GM18868 (cell line): Measurements from ENCODE around the gene CTNND2.
"Not testable (repeated sequence)": the region's sequence is repeated elsewhere in the genome, so short reads cannot be mapped to it uniquely, and the experiment has no call there.

Experiments used
- ATAC-seq: cut with Tn5 transposase; IDR thresholded peaks from one replicate; pipeline ENCODE4 v1.9.1; 2021; ENCODE audit warnings: mild to moderate bottlenecking, moderate library complexity; ENCODE audit not compliant: unreplicated experiment

CTNND2 gene

DNA sequence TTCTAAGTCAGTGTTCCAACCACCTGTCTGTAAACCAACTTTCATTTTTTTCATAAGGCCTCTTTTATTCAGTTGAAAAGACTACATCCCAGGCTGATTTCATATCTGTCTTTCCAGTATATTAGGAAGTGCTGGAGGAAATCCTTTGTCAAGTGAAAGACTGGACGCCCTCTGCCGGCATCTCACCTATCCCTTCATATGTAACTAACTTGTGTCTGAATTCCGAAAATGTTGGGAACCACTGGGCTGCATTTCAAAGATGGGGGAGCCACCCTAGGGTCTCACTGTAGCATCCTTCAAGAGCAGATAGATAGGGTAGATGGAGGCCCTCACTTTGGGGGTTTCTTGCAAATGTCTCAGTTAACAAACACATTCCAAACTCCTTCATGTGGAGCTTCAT, 569.8 kb downstream of the CTNND2 start:
- no peak for ATAC-seq

- ATAC-seq = no peak
Observed at GRCh38 chr5:11329679-11330078, 574.6 kb downstream of the CTNND2 start.

GRCh38 chr5:11324521-11325289, 579.5 kb downstream of the CTNND2 start:
- no peak for ATAC-seq

- ATAC-seq = no peak
Observed at GRCh38 chr5:11323761-11324160, 580.5 kb downstream of the CTNND2 start.

DNA sequence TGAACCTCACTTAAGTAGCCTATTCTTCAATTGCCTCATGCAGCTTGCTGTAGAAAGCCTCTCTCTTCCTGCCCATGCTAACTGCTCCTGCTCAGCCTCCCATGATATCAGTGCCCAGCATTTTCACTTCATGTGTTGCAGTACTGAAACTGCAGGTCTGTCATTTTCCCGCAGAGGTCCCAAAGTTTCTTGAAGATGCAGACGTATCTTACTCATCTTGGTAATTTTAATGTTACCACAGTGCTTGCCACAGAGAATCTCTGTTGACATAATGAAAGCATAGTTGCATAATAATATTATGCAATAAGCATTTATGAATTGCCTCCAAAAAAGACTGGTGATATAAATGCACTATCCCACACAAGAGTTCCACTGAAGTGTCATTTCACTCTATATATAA, 582.1 kb downstream of the CTNND2 start:
- ATAC-seq = peak; percentile 55

- no peak for ATAC-seq
Observed at GRCh38 chr5:11319836-11320580, 584.2 kb downstream of the CTNND2 start.

DNA sequence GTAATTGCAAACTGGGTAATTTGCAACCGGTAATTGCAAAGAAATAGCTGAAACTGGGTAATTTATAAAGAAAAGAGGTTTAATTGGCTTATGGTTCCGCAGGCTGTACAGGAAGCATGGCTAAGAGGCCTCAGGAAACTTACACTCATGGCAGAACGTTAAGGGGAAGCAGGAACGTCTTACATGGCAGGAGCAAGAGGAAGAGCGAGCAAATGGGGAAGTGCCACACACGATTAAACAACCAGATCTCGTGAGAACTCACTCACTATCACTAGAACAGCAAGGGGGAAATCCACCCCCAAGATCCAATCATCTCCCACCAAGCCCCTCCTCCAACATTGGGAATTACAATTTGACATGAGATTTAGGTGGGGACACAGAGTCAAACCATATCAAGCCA, 590.6 kb downstream of the CTNND2 start:
- ATAC-seq = not testable (repeated sequence)

- ATAC-seq = no peak
Observed at GRCh38 chr5:11311731-11312130, 592.5 kb downstream of the CTNND2 start.

- ATAC-seq = no peak
Observed at GRCh38 chr5:11311272-11311671, 593.0 kb downstream of the CTNND2 start.

DNA sequence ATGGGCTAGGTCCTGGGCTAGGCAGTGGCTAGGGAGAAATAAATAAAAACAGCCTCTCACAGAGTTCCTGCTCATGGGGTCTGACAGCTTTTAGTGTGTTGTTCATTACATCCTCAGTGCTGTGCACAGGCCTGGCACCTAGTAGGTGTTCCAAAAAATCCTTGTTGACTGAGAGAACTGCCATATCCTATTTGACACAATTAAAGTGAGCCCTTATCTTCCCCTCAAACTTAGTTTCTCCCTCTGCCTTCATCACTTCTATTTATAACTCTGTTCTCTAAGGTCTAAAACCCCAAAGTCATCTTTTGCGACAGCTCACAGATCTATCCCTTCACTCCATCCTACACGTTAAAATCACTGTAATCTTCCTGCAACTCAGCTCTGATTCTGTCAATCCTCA, 594.1 kb downstream of the CTNND2 start:
- no peak for ATAC-seq

GRCh38 chr5:11306365-11306764, 597.9 kb downstream of the CTNND2 start:
- no peak for ATAC-seq

- ATAC-seq = no peak
Observed at GRCh38 chr5:11305245-11305644, 599.0 kb downstream of the CTNND2 start.

DNA sequence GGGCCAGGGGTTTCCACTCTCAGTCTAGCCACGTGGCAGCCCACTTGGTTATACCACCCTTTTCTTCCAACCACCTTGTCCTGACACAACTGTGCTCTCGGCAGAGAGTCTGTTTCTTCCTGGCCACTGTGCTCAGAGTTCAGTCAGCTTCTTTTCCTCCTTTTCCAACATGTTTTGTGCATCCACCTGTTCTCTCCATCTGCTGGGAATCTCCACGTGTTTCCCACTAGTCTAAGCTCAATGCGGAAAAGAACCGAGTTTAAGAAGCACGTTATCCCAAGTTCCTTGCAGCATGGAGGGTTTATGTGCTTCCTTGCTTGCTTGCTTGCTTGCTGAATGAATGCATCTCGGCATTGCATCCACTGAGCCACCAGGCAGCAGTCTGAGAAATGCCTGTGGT, 599.6 kb downstream of the CTNND2 start:
- ATAC-seq = no peak

DNA sequence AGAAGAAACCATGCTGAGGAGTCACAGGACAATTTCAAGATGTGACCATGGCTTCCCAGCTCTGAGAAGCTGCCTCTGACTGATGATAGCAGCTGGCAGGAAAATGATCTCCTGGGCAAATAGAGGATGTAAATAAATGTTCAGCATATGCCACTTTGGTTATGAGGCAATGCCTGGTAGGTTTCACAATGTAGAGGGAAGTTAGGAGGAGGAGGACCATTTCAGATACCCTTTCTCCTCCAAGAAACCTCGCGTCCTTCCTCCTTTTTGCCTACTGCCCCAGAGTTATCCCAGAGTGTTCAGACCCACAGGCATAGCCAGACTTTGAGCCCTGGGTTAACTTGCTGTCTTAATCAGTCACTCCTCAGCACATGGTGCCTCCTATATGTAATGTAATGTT, 601.6 kb downstream of the CTNND2 start:
- ATAC-seq = no peak

DNA sequence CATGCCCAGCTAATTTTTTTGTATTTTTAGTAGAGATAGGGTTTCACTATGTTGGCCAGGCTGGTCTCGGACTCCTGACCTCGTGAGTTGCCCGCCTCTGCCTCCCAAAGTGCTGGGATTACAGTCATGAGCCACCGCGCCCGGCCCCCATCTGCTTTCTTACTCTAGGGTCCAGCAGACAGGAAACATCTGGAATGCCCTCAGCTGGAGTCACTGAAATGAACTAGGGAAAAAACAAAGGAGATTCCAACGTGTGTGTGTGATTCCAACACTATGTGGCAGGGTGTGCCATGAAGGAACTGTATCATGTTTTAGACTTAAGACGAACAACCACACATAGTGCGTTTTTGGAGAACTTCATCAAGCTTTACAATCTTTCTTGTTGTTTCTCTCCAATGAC, 603.1 kb downstream of the CTNND2 start:
- no peak for ATAC-seq

DNA sequence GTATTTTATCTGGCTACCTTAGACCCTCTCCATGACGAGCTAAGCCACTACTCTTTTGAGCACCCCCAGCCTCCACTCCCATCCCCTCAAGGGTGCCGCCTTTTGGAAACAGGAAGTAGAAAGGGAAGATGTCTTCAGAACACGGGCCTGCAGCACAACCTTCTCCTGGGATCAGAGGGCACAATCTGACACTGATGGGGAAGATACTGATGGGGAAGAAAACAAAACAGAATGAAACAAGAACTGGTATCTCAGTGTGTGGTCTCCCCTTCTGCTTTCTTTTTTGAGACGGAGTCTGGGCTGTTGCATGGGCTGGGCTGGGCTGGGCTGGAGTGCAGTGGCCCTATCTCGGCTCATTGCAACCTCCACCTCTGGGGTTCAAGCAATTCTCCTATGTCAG, 603.5 kb downstream of the CTNND2 start:
- no peak for ATAC-seq

- no peak for ATAC-seq
Observed at GRCh38 chr5:11298877-11299276, 605.4 kb downstream of the CTNND2 start.

DNA sequence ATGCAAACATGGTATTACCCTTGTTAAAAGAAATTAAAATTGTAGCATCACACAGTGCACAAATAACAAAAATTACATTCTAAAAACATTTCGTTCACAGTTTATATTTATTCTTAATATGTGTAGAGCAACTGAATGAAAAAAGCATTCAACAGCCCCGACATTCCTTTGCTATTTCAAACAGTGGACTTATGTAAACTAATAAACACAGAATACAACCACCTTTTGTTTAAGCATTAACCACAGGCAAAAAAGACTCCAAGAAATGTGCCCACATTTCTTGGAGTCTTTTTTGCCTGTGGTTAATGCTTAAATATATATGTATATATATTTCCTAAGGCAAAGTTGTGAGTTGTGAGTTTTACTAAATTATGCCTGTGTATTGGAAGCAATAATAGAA, 610.7 kb downstream of the CTNND2 start:
- no peak for ATAC-seq

DNA sequence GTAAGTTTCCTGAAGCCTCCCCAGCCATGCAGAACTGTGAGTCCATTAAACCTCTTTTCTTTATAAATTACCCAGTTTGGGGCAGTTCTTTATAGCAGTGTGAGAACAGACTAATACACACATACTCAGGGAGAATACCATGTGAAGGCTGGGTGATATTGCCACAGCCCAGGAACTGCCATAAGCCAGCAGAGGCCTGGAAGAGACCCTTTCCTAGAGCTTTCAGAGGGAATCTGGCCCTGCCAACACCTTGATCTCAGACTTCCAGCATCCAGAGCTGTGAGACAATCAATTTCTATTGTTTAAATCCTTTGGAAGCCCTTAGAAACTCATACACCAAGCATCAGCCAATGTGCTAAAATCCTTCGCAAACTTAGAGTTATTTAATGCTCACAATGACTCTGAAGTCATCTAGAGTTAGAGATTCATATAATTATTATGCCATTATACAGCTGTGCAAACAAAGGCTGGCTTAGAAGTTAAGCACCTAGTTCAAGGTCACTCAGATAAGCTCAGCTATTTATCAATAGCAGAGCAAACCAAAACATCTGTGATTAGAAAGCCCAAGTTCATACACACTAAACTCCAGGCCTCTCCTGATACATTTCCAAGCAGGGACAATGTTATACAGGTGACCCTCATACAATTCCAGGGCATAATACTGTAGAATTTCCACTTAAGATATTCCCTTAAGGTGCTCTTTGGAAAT, 611.4 kb downstream of the CTNND2 start:
- no peak for ATAC-seq

DNA sequence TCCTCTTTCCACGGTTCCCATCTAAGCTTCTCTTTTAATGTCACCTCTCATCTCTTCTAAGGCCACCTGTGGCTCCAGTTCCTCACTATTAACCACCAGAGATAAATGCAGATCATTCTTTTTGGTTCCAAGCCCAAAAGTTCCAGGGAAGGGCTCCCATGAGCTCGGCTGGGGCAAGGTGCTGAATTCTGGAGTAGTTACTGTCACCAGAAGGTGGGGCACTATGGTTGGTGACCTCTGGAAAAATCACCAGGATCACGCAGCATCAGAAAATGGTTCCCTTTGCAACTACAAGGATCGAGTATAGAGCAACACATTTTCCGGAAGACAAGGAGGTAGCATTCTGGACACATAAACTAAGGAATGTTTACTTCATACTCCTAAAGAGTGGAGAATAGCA, 614.5 kb downstream of the CTNND2 start:
- ATAC-seq = no peak

- no peak for ATAC-seq
Observed at GRCh38 chr5:11289208-11289607, 615.0 kb downstream of the CTNND2 start.

DNA sequence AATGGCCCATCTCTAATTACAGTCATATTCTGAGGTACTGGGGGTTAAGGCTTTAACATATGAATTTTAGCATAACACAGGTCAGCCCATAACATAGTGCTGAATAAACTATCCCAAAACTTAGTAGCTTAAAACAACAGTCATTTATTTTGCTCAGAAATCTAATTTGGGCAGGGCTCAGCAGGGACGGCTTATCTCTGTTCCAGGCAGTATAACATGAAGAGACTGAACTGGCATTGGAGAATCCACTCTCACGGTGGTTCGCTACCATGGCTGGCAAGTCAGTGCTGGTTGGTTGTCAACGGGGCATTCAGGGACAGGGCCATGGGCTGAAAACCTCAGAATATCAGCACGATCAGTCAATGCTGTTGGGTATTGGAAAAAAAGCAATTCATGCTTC, 622.4 kb downstream of the CTNND2 start:
- no peak for ATAC-seq
